Activated CD4-positive, alpha-beta memory T cell treated with anti-CD3 and anti-CD28 coated beads for 36 hours (primary cell): ENCODE results near the gene ARL9. TPM values are rescaled to one million over a fixed set of nuclear protein-coding genes. Genes with fewer than 3 reads are reported as not detected.
A peak's percentile ranks its signal among the peaks of the same experiment; 100 is the strongest.

Experiments used
- CTCF ChIA-PET: fragments of 350-600 bp; sonication (Branson Sonifier 250); formaldehyde crosslinking; loops from one replicate; lab custom pipeline; 2021; ENCODE audit warnings: antibody characterized with exemption, inconsistent platforms; lab: Charles Lee
- POLR2A ChIA-PET: fragments of 350-600 bp; sonication (Branson Sonifier 250); formaldehyde crosslinking; loops from one replicate; lab custom pipeline; 2021; ENCODE audit warnings: antibody characterized with exemption; lab: Charles Lee
- DNase-seq: peaks from one replicate; pipeline ENCODE4 v3.0.0-alpha.2; 2020
- H3K27ac Mint-ChIP-seq: one replicate; pipeline ENCODE4 v1.8.0; 2021; ENCODE audit warnings: mixed read lengths
- H3K27me3 Mint-ChIP-seq: one replicate; pipeline ENCODE4 v1.8.0; 2021; ENCODE audit warnings: mixed read lengths
- H3K36me3 Mint-ChIP-seq: one replicate; pipeline ENCODE4 v1.8.0; 2021; ENCODE audit warnings: mixed read lengths
- H3K4me1 Mint-ChIP-seq: one replicate; pipeline ENCODE4 v1.8.0; 2021; ENCODE audit warnings: low read depth, mixed read lengths
- H3K4me3 Mint-ChIP-seq: one replicate; pipeline ENCODE4 v1.8.0; 2021; ENCODE audit warnings: mild to moderate bottlenecking, mixed read lengths
- H3K9me3 Mint-ChIP-seq: one replicate; pipeline ENCODE4 v1.8.0; 2021; ENCODE audit warnings: mixed read lengths
- intact Hi-C: fragments of 100-400 bp; cut with micrococcal nuclease; formaldehyde crosslinking; loops from one replicate; pipeline ENCODE4 v1.15.1; 2023
- total RNA-seq, 2 experiments: library from RNA; stranded (reverse); gene quantifications; one replicate each; pipeline ENCODE4 v1.2.3, GENCODE V29; 2021

The ARL9 gene
- total RNA-seq, 2 experiments from 2014 or later = not detected

DNA sequence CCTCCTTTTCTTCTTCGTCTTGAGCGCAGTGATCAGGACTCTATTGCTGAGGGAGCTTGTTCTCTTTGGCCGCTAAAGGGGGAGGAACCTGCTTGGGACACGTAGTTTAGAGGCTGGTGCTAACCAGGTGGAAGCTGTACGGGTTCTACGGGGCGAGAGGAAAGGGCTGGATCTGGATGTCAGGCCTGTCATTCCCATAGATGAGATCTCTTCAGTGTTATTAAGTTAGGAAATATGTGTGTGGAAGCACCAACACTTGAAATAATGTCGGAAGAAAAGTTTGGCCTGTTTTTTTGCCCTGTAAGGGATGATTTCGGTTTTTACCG, 37.5 kb upstream of the ARL9 start:
- POLR2A ChIA-PET = interaction anchor here (0.7 to 2.4 kb wide), 6 partner anchors 8 to 81 kb away, joined by 3 to 31 read pairs (median 4); partner anchors contain the start of genes AASDH, PAICS and PPAT

DNA sequence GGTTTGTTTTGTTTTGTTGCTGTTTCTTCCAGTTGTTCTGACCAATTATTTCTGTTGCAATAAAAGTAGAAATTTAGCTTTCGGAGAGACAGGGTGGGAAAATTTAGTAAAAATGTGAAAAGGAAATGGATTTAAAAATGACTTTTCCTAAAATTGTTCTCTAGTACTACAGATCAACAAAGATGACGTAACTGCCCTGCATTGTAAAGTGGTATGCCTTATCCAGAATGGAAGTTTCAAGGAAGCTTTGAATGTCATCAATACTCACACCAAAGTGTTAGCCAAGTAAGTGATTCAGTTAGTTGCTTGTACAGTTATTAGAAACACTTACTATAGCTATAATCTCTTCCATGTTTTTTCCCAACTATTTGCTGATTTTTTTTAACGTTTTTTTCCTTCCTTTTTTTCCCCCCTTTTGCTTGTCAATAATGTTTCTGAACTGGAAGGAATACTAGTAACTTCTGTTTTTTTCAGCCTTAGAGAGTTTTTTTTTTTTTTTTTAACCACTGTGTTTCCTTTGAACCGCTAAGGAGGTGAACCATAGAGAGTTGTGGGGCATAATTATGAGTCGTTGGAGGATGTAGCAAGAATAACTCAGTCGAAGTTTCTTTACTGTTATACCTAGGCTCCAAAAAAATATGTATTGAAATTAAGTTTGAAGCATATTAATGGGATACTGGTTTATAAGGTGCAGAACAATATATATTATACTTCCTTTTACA, 35.9 kb upstream of the ARL9 start:
- no peaks in the 10 kb centered on the region for H3K9me3 Mint-ChIP-seq
- H3K27me3 Mint-ChIP-seq = no peaks in the 10 kb centered on the region
- H3K4me1 Mint-ChIP-seq = peaks cover 29% of the 10 kb centered on the region
- intact Hi-C loops = loop anchor here (2.0 to 10.0 kb wide), 2 partner anchors 437 to 505 kb away; partner anchors contain the start of genes NOA1, POLR2B and REST
- no peak for DNase-seq
- POLR2A ChIA-PET = interaction anchor here (2.2 to 2.4 kb wide), 2 partner anchors 33 to 83 kb away, joined by 12 to 31 read pairs; partner anchors contain the start of genes AASDH, PAICS and PPAT
- H3K36me3 Mint-ChIP-seq = peaks cover 37% of the 10 kb centered on the region
- CTCF ChIA-PET = interaction anchor here (2.2 kb wide), 1 partner anchor 35 kb away, joined by 7 read pairs; the partner anchor contains the start of genes PAICS and PPAT
- H3K4me3 Mint-ChIP-seq = peak overlapping the region; percentile 27
- no peak overlapping the region for H3K27ac Mint-ChIP-seq

More for the DNA sequence above, 37.5 kb upstream of the ARL9 start:
- Mint-ChIP-seq H3K36me3 (peaks cover 32% of the 10 kb centered on the region), H3K27me3 (no peaks in the 10 kb centered on the region), H3K27ac (peak overlapping the region; percentile 97), H3K4me1 (peaks cover 36% of the 10 kb centered on the region), H3K9me3 (no peaks in the 10 kb centered on the region), H3K4me3 (peak overlapping the region; percentile 98)
- intact Hi-C loops = loop anchor here (2.0 to 10.0 kb wide), 2 partner anchors 439 to 507 kb away; partner anchors contain the start of genes NOA1, POLR2B and REST
- CTCF ChIA-PET = interaction anchor here (0.7 to 2.2 kb wide), 7 partner anchors 24 to 368 kb away, joined by 3 to 7 read pairs (median 4); partner anchors contain the start of genes PAICS and PPAT
- DNase-seq = peak; percentile 49

DNA sequence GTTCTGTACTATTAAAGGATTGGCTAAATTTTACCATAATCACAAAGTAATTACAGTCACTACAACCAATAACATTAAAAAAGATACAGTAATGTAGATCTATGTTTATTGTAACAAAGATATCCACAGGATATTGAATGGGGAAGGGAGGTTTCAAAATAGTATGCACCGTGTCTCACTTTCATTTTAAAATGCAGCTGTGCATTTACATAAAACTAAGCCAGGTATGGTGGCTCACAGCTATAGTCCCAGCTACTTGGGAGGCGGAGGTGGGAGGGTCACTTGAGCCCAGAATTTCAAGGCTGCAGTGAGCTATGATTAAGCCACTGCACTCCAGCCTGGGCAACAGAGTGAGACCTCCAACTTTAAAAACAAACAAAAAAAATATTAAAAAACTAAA, 29.7 kb upstream of the ARL9 start:
- Mint-ChIP-seq H3K27ac (no peak overlapping the region), H3K4me3 (no peak overlapping the region), H3K4me1 (no peaks in the 10 kb centered on the region), H3K36me3 (peaks cover 57% of the 10 kb centered on the region), H3K9me3 (no peaks in the 10 kb centered on the region), H3K27me3 (no peaks in the 10 kb centered on the region)
- ChIA-PET CTCF (interaction anchor here (0.9 kb wide), 1 partner anchor 68 kb away, joined by 3 read pairs; no protein-coding TSS in a partner anchor), POLR2A (no interaction called here)
- DNase-seq = no peak
- intact Hi-C loops = no loop called here

DNA sequence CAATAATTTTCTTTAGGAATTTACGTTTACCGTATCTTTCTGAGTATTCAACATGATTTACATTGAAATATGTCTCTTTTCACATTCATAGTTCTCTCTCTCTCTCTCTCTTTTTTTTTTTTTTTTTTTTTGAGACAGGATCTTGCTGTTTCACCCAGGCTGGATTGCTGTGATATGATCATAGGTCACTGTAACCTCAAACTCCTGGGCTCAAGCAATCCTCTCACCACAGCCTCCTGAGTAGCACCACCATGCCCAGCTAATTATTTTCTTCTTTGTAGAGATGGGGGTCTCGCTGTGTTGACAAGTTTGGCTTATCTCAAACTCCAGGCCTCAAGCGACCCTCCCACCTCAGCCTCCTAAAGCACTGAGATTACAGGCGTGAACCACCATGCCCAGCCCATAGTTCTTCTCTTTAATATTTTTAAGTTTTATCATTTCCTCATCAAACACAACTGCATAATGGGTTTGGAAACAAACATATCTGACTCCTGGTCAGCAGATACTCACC, 28.3 kb upstream of the ARL9 start:
- Mint-ChIP-seq H3K4me3 (no peak overlapping the region), H3K27me3 (no peaks in the 10 kb centered on the region), H3K27ac (no peak overlapping the region), H3K9me3 (no peaks in the 10 kb centered on the region), H3K36me3 (peaks cover 53% of the 10 kb centered on the region), H3K4me1 (no peaks in the 10 kb centered on the region)
- DNase-seq = no peak
- CTCF ChIA-PET = no interaction called here
- POLR2A ChIA-PET = no interaction called here
- intact Hi-C loops = no loop called here

DNA sequence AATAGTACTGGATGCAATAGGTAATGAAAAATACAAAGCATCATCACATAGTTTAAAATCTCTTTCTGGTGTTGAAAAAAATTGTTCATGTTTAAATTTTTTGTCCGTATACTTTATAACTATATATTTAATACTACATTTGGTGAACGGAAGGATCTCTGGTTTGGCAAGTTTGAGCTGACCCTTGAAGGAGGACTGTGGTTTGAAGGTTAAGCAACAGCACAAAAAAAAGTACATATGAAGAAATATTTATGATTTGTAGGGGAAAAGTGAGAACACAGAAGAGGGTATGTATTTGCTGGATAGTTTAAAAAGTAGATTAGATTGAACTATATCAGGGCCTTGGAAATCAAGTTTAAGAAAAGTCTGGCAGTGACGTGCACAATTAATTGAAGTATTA, 24.9 kb upstream of the ARL9 start:
- H3K9me3 Mint-ChIP-seq = no peaks in the 10 kb centered on the region
- H3K4me3 Mint-ChIP-seq = no peak overlapping the region
- H3K27ac Mint-ChIP-seq = no peak overlapping the region
- no peaks in the 10 kb centered on the region for H3K27me3 Mint-ChIP-seq
- DNase-seq = no peak
- peaks cover 49% of the 10 kb centered on the region for H3K36me3 Mint-ChIP-seq
- CTCF ChIA-PET = interaction anchor here (0.7 kb wide), 1 partner anchor 63 kb away, joined by 3 read pairs; no protein-coding TSS in a partner anchor
- intact Hi-C loops = no loop called here
- POLR2A ChIA-PET = no interaction called here
- H3K4me1 Mint-ChIP-seq = no peaks in the 10 kb centered on the region

- ChIA-PET POLR2A (no interaction called here), CTCF (interaction anchor here (0.6 kb wide), 1 partner anchor 14 kb away, joined by 3 read pairs; no protein-coding TSS in a partner anchor)
- Mint-ChIP-seq H3K4me3 (no peak overlapping the region), H3K27ac (no peak overlapping the region), H3K27me3 (no peaks in the 10 kb centered on the region), H3K4me1 (no peaks in the 10 kb centered on the region), H3K9me3 (no peaks in the 10 kb centered on the region), H3K36me3 (peaks cover 40% of the 10 kb centered on the region)
- DNase-seq = no peak
- intact Hi-C loops = no loop called here
These were observed 9.3 kb upstream of the ARL9 start for GRCh38 chr4:56496241-56496640.

- CTCF ChIA-PET = no interaction called here
- Mint-ChIP-seq H3K4me1 (peaks cover 5% of the 10 kb centered on the region), H3K9me3 (no peaks in the 10 kb centered on the region), H3K27me3 (peaks cover 5% of the 10 kb centered on the region), H3K27ac (no peak overlapping the region), H3K4me3 (no peak overlapping the region), H3K36me3 (no peaks in the 10 kb centered on the region)
- intact Hi-C loops = no loop called here
- DNase-seq = no peak
- POLR2A ChIA-PET = no interaction called here
These were observed 5.5 kb downstream of the ARL9 start for GRCh38 chr4:56511098-56511497.

DNA sequence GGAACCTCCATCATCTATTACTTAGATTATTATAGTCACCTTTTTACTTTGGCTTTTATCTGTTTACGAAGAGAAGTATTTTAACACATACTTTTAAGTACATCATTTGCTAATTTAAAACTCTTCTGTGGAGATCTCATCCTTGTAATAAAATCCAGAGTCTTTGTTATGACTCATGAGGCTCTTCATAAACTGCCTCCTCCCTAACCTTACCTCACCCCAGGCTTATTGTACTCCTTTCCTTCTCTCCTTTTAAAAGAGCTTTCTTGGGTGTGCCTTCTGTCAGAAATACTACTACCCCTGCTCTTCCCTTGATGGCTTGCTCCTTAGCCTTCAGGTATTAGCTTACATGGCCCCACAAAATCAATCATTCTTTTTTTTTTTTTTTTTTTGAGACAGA, 6.6 kb downstream of the ARL9 start:
- H3K27ac Mint-ChIP-seq = no peak overlapping the region
- no peaks in the 10 kb centered on the region for H3K9me3 Mint-ChIP-seq
- POLR2A ChIA-PET = no interaction called here
- no peaks in the 10 kb centered on the region for H3K36me3 Mint-ChIP-seq
- H3K4me1 Mint-ChIP-seq = no peaks in the 10 kb centered on the region
- CTCF ChIA-PET = no interaction called here
- H3K4me3 Mint-ChIP-seq = no peak overlapping the region
- intact Hi-C loops = no loop called here
- no peak for DNase-seq
- H3K27me3 Mint-ChIP-seq = no peaks in the 10 kb centered on the region

DNA sequence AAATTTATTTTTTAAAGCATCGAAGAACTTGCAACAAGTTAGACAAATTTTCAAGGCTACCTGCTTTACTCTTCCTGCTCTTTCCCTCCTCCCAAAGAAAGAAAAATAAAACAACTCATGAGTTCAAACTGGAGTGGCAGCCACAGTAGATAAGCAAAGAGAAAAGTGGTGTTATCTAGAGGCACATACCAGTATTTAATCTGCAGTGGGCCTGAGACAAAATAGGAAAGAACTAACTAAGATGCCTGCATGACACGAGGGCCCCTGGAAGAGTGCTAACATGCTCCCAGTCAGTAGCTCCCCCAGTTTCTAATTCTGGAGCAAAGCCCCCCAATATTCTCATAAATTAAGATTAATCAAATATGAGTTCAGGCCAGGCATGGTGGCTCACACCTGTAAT, 7.9 kb downstream of the ARL9 start:
- Mint-ChIP-seq H3K27me3 (no peaks in the 10 kb centered on the region), H3K36me3 (no peaks in the 10 kb centered on the region), H3K4me3 (no peak overlapping the region), H3K27ac (no peak overlapping the region), H3K9me3 (no peaks in the 10 kb centered on the region), H3K4me1 (no peaks in the 10 kb centered on the region)
- DNase-seq = no peak
- ChIA-PET CTCF (no interaction called here), POLR2A (no interaction called here)
- intact Hi-C loops = no loop called here

- H3K4me3 Mint-ChIP-seq = peak overlapping the region; percentile 58
- intact Hi-C loops = loop anchor here (1.0 kb wide), 2 partner anchors 63 to 95 kb away; partner anchors contain the start of genes PPAT and SRP72
These were observed 24.9 kb downstream of the ARL9 start for GRCh38 chr4:56530269-56531148.

DNA sequence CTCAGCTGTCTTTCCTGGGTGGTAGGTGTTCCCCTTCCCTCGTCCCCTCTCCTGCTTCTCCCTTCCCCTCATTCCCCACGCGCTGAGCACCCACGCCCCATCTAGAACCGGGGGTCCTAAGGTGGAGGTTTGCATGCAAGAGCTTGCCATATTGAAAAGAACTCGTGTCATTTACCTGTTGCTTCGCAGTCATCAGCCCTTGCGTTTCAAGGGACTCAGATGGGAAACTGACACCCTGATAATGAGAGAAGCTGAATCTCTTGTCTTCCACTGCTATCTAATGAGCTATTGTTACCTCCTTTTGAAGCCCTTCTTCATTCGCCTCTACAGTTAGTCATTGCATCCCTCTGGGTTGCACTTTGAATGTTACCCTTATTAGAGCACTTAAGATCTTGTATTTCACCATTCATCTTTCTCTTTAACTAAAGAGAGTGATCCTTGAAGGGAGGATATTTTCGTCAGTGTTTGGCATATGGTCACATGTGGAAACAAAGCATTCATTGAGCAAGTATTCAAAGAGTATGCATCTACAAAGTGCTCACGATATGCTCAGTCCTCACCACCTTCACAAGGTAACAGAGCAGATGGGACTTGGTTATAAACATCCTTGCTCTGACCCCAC, 25.7 kb downstream of the ARL9 start:
- Mint-ChIP-seq H3K4me1 (peaks cover 4% of the 10 kb centered on the region), H3K4me3 (no peak overlapping the region), H3K27ac (no peak overlapping the region), H3K9me3 (no peaks in the 10 kb centered on the region), H3K27me3 (peaks cover 8% of the 10 kb centered on the region), H3K36me3 (no peaks in the 10 kb centered on the region)
- ChIA-PET POLR2A (interaction anchor here (1.2 kb wide), 2 partner anchors 24 to 63 kb away, joined by 3 to 4 read pairs; no protein-coding TSS in a partner anchor), CTCF (interaction anchor here (0.9 kb wide), 2 partner anchors 13 to 305 kb away, joined by 3 to 5 read pairs; no protein-coding TSS in a partner anchor)
- DNase-seq = no peak
- intact Hi-C loops = no loop called here

More at GRCh38 chr4:56530269-56531148, 24.9 kb downstream of the ARL9 start:
- ChIA-PET CTCF (interaction anchor here (0.9 kb wide), 1 partner anchor 306 kb away, joined by 5 read pairs; no protein-coding TSS in a partner anchor), POLR2A (interaction anchor here (1.2 kb wide), 2 partner anchors 23 to 62 kb away, joined by 3 to 4 read pairs; no protein-coding TSS in a partner anchor)
- no peaks in the 10 kb centered on the region for H3K36me3 Mint-ChIP-seq
- H3K4me1 Mint-ChIP-seq = peaks cover 4% of the 10 kb centered on the region
- DNase-seq = peak; percentile 90
- H3K9me3 Mint-ChIP-seq = no peaks in the 10 kb centered on the region
- peaks cover 10% of the 10 kb centered on the region for H3K27me3 Mint-ChIP-seq
- H3K27ac Mint-ChIP-seq = no peak overlapping the region
